ENCODE data around the gene SERPINH1.

The SERPINH1 gene

GRCh38 chr11:75602951-75603350 is 40.9 kb downstream of the SERPINH1 start:
- DNase-seq: no peak

- DNase-seq: no peak
These were observed 42.0 kb downstream of the SERPINH1 start for GRCh38 chr11:75603791-75604736.

- no peak for DNase-seq
These were observed 44.0 kb downstream of the SERPINH1 start for GRCh38 chr11:75606099-75606498.

DNA sequence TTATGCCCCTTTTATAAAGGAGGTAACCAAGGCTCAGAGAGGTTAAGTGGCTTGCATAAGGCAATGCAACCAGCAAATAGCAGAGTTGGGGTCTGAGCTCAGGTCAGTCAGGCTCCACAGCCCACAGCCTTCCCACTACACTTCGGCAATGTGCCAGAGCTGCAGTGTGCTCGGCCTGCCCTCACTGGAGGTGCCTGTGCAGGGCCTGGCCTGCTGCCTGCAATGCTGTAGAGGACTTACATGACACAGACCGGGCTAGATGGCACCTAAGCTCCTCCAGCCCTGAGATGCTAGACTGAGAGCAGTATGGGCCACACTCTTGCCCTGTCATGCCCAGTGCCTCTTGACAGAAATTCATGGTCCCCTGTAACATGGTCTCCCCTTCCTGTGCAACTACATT is 49.8 kb downstream of the SERPINH1 start:
- no peak for DNase-seq

GRCh38 chr11:75615751-75616150 is 53.7 kb downstream of the SERPINH1 start:
- DNase-seq: no peak

GRCh38 chr11:75616281-75616680 is 54.2 kb downstream of the SERPINH1 start:
- no peak for DNase-seq

Data from activated CD8-positive, alpha-beta memory T cell treated with anti-CD3 and anti-CD28 coated beads, Interleukin-2, amount 50 U/mL, for 48 hours (primary cell).